Astrocyte of the spinal cord (primary cell): ENCODE data around the gene SMC3.
"Not testable (repeated sequence)": the region's sequence is repeated elsewhere in the genome, so short reads cannot be mapped to it uniquely, and the experiment has no call there.

ENCODE experiments used
- DNase-seq: peaks from one replicate; pipeline ENCODE4 v3.0.0; 2011; ENCODE audit warnings: low read depth, low spot score
- H3K4me3 ChIP-seq: 2 replicates; pipeline ENCODE4 v1.5.1; 2011; ENCODE audit warnings: low read depth, mild to moderate bottlenecking, low read length, moderate library complexity
- CTCF ChIP-seq: IDR thresholded peaks from 2 replicates; pipeline ENCODE4 v1.5.1; 2012; ENCODE audit warnings: low read depth, mild to moderate bottlenecking, low read length, inconsistent platforms
- in situ Hi-C: cut with HindIII; loops from 2 replicates; pipeline ENCODE4 v1.10.0; 2017; ENCODE audit warnings: low sequenced_read_pairs

The SMC3 gene

GRCh38 chr10:110597476-110597875 lies 30.0 kb downstream of the SMC3 start:
- no peak for TF ChIP-seq CTCF
- in situ Hi-C loops = no loop called here
- DNase-seq = no peak
- H3K4me3 ChIP-seq = no peak overlapping the region

- H3K4me3 ChIP-seq = no peak overlapping the region
- in situ Hi-C loops = no loop called here
- peak; percentile 55 for TF ChIP-seq CTCF
- DNase-seq = peak; percentile 69
Observed at GRCh38 chr10:110600487-110601101, 33.1 kb downstream of the SMC3 start.

- no peak overlapping the region for H3K4me3 ChIP-seq
Observed at GRCh38 chr10:110601581-110601980, 34.1 kb downstream of the SMC3 start.

GRCh38 chr10:110608087-110608486 lies 40.6 kb downstream of the SMC3 start:
- no peak for DNase-seq
- TF ChIP-seq CTCF = no peak
- in situ Hi-C loops = no loop called here
- no peak overlapping the region for H3K4me3 ChIP-seq

More at GRCh38 chr10:110601581-110601980, 34.1 kb downstream of the SMC3 start:
- in situ Hi-C loops = no loop called here
- DNase-seq = no peak
- TF ChIP-seq CTCF = no peak

GRCh38 chr10:110609605-110610004 lies 42.1 kb downstream of the SMC3 start:
- TF ChIP-seq CTCF = no peak
- DNase-seq = no peak
- H3K4me3 ChIP-seq = no peak overlapping the region
- in situ Hi-C loops = no loop called here

GRCh38 chr10:110610308-110610774 lies 42.8 kb downstream of the SMC3 start:
- TF ChIP-seq CTCF = peak; percentile 83
- H3K4me3 ChIP-seq = no peak overlapping the region
- in situ Hi-C loops = no loop called here
- DNase-seq = peak; percentile 58

GRCh38 chr10:110610781-110611180 lies 43.3 kb downstream of the SMC3 start:
- in situ Hi-C loops, DNase-seq, H3K4me3 ChIP-seq: not testable (repeated sequence)
